GM19240 (cell line): ENCODE measurements around the gene KRTAP2-3.
"Not testable (repeated sequence)": the region's sequence is repeated elsewhere in the genome, so short reads cannot be mapped to it uniquely, and the experiment has no call there.

Source experiments
- DNase-seq: peaks from one replicate; pipeline ENCODE4 v3.0.0; 2011; ENCODE audit warnings: low spot score; ENCODE audit not compliant: insufficient read length

Gene KRTAP2-3

GRCh38 chr17:41034346-41034935 lies 25.5 kb downstream of the KRTAP2-3 start, which contains the start of gene KRTAP1-3:
Gene KRTAP1-3, minus strand, starts transcription at chr17:41034874. Its CDS starts 53 bp downstream, at chr17:41034821.
- not testable (repeated sequence) for DNase-seq

DNA sequence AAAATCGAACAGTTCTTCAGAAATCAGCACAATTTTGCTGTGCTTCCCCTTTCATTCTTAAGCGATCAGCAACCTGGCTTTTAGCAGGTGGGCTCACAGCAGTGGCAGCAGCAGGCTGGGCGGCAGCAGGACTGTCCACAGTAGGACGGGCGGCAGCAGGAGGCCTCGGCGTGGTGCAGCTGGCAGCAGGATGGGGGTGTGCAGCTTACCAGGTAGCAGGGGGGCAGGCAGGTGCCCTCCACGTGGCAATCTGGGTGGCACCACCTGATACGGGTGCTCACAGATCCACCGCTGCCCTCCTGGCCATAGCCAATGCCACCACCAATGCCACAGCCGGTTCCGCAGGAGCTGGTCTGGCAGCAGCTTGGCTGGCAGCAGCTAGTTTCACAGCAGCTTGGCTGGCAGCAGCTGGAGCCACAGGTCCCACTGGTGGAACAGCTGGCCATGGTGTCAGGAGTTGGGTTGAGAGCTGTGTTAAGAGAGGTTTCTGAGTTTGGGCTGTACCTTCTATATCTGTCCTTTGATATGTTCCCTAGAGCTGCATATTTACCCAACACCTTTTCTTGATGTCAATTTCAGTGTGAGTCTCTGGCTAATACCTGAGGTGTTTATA lies 30.2 kb downstream of the KRTAP2-3 start, which contains the start of gene KRTAP1-4:
TSS of gene KRTAP1-4 (minus strand) at position 563 of the 613 bp plus-strand sequence. CDS start at position 446, 117 bp downstream.
- no peak for DNase-seq

- no peak for DNase-seq
Observed at GRCh38 chr17:41026715-41027471, 33.0 kb downstream of the KRTAP2-3 start, which contains the start of gene KRTAP1-5. Gene KRTAP1-5, minus strand, starts transcription at chr17:41027208. Its CDS starts 53 bp downstream, at chr17:41027155.

GRCh38 chr17:41024697-41025096 lies 35.2 kb downstream of the KRTAP2-3 start:
- no peak for DNase-seq

GRCh38 chr17:41020336-41020735 lies 39.6 kb downstream of the KRTAP2-3 start:
- no peak for DNase-seq

GRCh38 chr17:41019415-41019814 lies 40.5 kb downstream of the KRTAP2-3 start:
- DNase-seq, result no peak

GRCh38 chr17:41018541-41018940 lies 41.4 kb downstream of the KRTAP2-3 start:
- no peak for DNase-seq

GRCh38 chr17:41016578-41017215 lies 43.2 kb downstream of the KRTAP2-3 start:
- DNase-seq, result no peak

GRCh38 chr17:41015454-41015853 lies 44.5 kb downstream of the KRTAP2-3 start:
- no peak for DNase-seq

GRCh38 chr17:41013606-41014005 lies 46.3 kb downstream of the KRTAP2-3 start:
- DNase-seq, result no peak

DNA sequence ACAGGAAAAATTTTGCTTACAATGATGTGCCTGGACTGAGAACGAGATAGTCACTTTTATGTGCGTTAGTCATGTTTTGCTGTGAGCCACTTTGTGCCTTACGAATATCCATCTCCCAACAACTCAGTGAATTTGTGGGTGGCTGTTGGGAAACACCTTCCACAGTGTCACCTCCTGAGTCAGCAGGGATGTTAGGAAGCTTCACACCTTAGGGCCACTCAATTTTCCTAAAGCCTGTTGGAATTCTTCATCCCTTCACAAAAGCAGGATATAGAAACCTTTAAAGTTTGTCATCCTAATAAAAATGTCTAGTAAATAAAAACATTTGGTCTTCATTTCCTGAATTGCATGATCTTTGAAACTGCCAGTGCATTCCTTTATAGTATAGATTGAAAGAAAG lies 46.7 kb downstream of the KRTAP2-3 start:
- DNase-seq, result no peak

DNA sequence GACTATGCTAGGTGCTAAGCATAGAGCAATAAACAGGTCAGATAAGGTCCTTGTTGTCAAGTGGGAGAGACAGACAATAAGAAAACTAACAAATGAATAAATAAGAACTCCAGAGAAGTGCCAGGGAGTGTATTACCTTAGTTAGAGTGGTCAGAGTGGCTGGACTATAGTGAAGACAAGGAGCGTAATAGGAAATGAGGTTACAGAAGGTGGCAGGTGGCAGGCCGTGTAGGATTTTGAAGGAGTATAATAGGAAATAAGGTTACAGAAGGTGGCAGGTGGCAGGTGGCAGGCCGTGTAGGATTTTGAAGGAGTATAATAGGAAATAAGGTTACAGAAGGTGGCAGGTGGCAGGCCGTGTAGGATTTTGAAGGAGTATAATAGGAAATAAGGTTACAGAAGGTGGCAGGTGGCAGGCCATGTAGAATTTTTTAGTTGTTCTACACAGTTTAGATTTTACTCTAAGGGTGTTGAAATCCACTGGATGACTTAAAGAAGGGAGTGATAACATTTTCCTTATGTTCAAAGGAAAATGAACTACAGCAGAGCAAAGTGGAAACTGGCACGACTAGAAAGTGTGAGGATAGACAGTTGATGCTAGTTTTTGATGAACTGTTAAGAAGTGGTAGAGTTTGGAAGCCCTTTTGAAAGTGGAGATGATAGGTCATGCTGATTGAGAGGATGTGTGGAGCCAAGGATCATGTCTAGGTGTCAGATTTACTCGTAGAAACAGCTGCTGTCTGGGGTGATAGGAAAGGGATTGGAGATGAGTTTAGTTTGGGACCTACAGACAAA lies 47.4 kb downstream of the KRTAP2-3 start:
- DNase-seq, result no peak

DNA sequence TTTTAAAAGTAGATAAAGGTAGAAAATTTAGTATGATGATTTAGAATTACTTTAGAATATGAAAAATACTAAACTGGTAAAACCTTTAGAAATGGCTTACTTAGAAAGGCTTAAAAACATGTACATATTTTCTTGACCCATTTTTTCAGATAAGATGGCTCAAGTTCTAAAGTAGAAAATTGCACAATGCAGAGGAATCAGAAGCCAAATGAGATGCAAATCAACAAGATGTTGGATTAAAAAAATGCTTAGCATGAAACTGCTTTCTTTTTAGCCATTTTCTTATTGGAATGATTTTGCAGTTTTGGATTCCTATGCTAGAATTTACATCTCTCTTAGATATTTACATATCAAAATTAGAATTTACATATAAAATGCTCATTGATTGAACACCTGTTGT lies 49.5 kb downstream of the KRTAP2-3 start:
- no peak for DNase-seq

DNA sequence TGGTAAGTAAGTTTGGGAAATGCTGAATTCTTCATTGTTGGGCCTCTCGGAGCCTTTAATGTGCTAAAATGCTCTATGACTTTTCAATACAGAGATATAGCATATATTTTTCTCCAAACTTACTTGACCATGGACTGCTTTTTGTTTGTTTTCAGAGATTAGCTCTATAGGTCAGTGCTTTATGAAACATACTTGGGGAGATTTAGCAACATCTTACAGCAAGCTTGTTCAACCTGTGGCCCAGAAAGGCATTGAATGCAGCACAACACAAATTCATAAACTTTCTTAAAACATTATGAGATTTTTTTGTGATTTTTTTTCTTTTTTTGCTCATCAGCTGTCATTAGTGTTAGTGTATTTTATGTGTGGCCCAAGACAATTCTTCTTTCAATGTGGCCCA lies 50.0 kb downstream of the KRTAP2-3 start:
- DNase-seq, result no peak

GRCh38 chr17:41009301-41009760 lies 50.6 kb downstream of the KRTAP2-3 start:
- DNase-seq, result no peak
